H9 (cell line): Measurements from ENCODE around the gene TBC1D13. TPM values are rescaled to one million over a fixed set of nuclear protein-coding genes. Genes with fewer than 3 reads are reported as not detected.

ENCODE experiments used
- DNase-seq: peaks from one replicate; pipeline ENCODE4 v3.0.0-alpha.2; 2017
- H2AFZ ChIP-seq: one replicate; pipeline ENCODE4 v1.6.1; 2013; ENCODE audit warnings: mild to moderate bottlenecking, low read length, control low read depth, moderate library complexity
- H2AK5ac ChIP-seq: 2 replicates; pipeline ENCODE4 v1.6.1; 2013; ENCODE audit warnings: low read length, control low read depth, mixed read lengths; ENCODE audit not compliant: insufficient read length
- H2BK120ac ChIP-seq: one replicate; pipeline ENCODE4 v1.6.1; 2013; ENCODE audit warnings: low read depth, mild to moderate bottlenecking, low read length, control low read depth, inconsistent platforms; ENCODE audit not compliant: poor library complexity, severe bottlenecking
- H2BK12ac ChIP-seq: 2 replicates; pipeline ENCODE4 v1.6.1; 2013; ENCODE audit warnings: low read length, control low read depth, mixed read lengths, low read depth; ENCODE audit not compliant: insufficient read length
- H2BK15ac ChIP-seq: 2 replicates; pipeline ENCODE4 v1.6.1; 2013; ENCODE audit warnings: low read depth, low read length, control low read depth
- H2BK20ac ChIP-seq: one replicate; pipeline ENCODE4 v1.6.1; 2013; ENCODE audit warnings: low read depth, mild to moderate bottlenecking, low read length, control low read depth, inconsistent platforms; ENCODE audit not compliant: poor library complexity, severe bottlenecking
- H2BK5ac ChIP-seq: 2 replicates; pipeline ENCODE4 v1.6.1; 2013; ENCODE audit warnings: low read length, control low read depth, mixed read lengths; ENCODE audit not compliant: insufficient read length
- H3K14ac ChIP-seq: 2 replicates; pipeline ENCODE4 v1.6.1; 2013; ENCODE audit warnings: low read length, control low read depth; ENCODE audit not compliant: insufficient read depth
- H3K18ac ChIP-seq: 2 replicates; pipeline ENCODE4 v1.6.1; 2013; ENCODE audit warnings: low read depth, mild to moderate bottlenecking, mixed read lengths, low read length, control low read depth; ENCODE audit not compliant: insufficient read length
- H3K23ac ChIP-seq: 2 replicates; pipeline ENCODE4 v1.6.1; 2013; ENCODE audit warnings: low read length, control low read depth, mixed read lengths, low read depth; ENCODE audit not compliant: insufficient read length
- H3K23me2 ChIP-seq: 2 replicates; pipeline ENCODE4 v1.6.1; 2013; ENCODE audit warnings: low read depth, mild to moderate bottlenecking, mixed read lengths, low read length, control low read depth; ENCODE audit not compliant: insufficient read length, poor library complexity, severe bottlenecking
- H3K27ac ChIP-seq: 2 replicates; pipeline ENCODE4 v1.5.1; 2013; ENCODE audit warnings: low read length, control low read depth, mixed read lengths, low read depth; ENCODE audit not compliant: insufficient read length
- H3K27me3 ChIP-seq: 2 replicates; pipeline ENCODE4 v1.6.1; 2013; ENCODE audit warnings: low read length, control low read depth, inconsistent platforms; ENCODE audit not compliant: insufficient read depth
- H3K4ac ChIP-seq: 2 replicates; pipeline ENCODE4 v1.6.1; 2013; ENCODE audit warnings: low read depth, mild to moderate bottlenecking, control low read depth, inconsistent platforms, low read length, moderate library complexity
- H3K4me1 ChIP-seq: 2 replicates; pipeline ENCODE4 v1.6.1; 2013; ENCODE audit warnings: low read length, control low read depth, inconsistent platforms; ENCODE audit not compliant: insufficient read depth
- H3K4me2 ChIP-seq: 2 replicates; pipeline ENCODE4 v1.6.1; 2013; ENCODE audit warnings: low read length, control low read depth, mixed read lengths; ENCODE audit not compliant: insufficient read length, insufficient read depth
- H3K56ac ChIP-seq: 2 replicates; pipeline ENCODE4 v1.6.1; 2013; ENCODE audit warnings: low read depth, mild to moderate bottlenecking, mixed read lengths, low read length, control low read depth; ENCODE audit not compliant: insufficient read length
- H3K79me1 ChIP-seq: 2 replicates; pipeline ENCODE4 v1.6.1; 2013; ENCODE audit warnings: low read depth, mild to moderate bottlenecking, moderate library complexity, low read length, control low read depth, inconsistent platforms; ENCODE audit not compliant: insufficient read depth, poor library complexity, severe bottlenecking
- H3K79me2 ChIP-seq: 2 replicates; pipeline ENCODE4 v1.6.1; 2013; ENCODE audit warnings: low read length, control low read depth, inconsistent platforms; ENCODE audit not compliant: insufficient read depth
- H3K9ac ChIP-seq: 2 replicates; pipeline ENCODE4 v1.6.1; 2013; ENCODE audit warnings: low read length, control low read depth, mixed read lengths; ENCODE audit not compliant: insufficient read length; ENCODE audit errors: extremely low read depth
- H3K9me3 ChIP-seq: one replicate; pipeline ENCODE4 v1.6.1; 2013; ENCODE audit warnings: low read depth, low read length, inconsistent platforms; ENCODE audit not compliant: control insufficient read depth
- H3T11ph ChIP-seq: one replicate; pipeline ENCODE4 v1.6.1; 2013; ENCODE audit warnings: mild to moderate bottlenecking, low read length, control low read depth, inconsistent platforms
- H4K20me1 ChIP-seq: one replicate; pipeline ENCODE4 v1.6.1; 2013; ENCODE audit not compliant: control insufficient read depth, insufficient read length, insufficient read depth
- H4K5ac ChIP-seq: 2 replicates; pipeline ENCODE4 v1.6.1; 2013; ENCODE audit warnings: low read depth, mild to moderate bottlenecking, mixed read lengths, low read length, control low read depth; ENCODE audit not compliant: insufficient read length
- H4K8ac ChIP-seq: replicated peaks from 2 replicates; pipeline ENCODE4 v1.6.1; 2013; ENCODE audit warnings: low read length, control low read depth, mixed read lengths, low read depth; ENCODE audit not compliant: insufficient read length
- H4K91ac ChIP-seq: 2 replicates; pipeline ENCODE4 v1.6.1; 2013; ENCODE audit warnings: low read depth, mild to moderate bottlenecking, moderate library complexity, mixed read lengths, low read length, control low read depth; ENCODE audit not compliant: insufficient read length
- H3K27ac Mint-ChIP-seq, 3 experiments: 2 replicates in 2 of 3; 3 replicates in 1 of 3; pipeline ENCODE4 v1.8.0; 2020 to 2021; ENCODE audit warnings: mixed read lengths in 3 of 3, mild to moderate bottlenecking in 1 of 3, moderate library complexity in 1 of 3
- H3K27me3 Mint-ChIP-seq: 2 replicates; pipeline ENCODE4 v1.8.0; 2021; ENCODE audit warnings: low read depth, mild to moderate bottlenecking, moderate library complexity, mixed read lengths
- H3K36me3 Mint-ChIP-seq, 3 experiments: 2 replicates in 2 of 3; 3 replicates in 1 of 3; pipeline ENCODE4 v1.8.0; 2020 to 2021; ENCODE audit warnings: low read depth in 3 of 3, mixed read lengths in 3 of 3; ENCODE audit not compliant: insufficient read depth in 1 of 3
- H3K4me1 Mint-ChIP-seq, 2 experiments: 2 replicates each; pipeline ENCODE4 v1.8.0; 2020; ENCODE audit warnings: mixed read lengths in 2 of 2
- H3K4me3 Mint-ChIP-seq, 2 experiments: 2 replicates in 1 of 2; 3 replicates in 1 of 2; pipeline ENCODE4 v1.8.0; 2020 to 2021; ENCODE audit warnings: mild to moderate bottlenecking in 2 of 2, mixed read lengths in 2 of 2, moderate library complexity in 1 of 2
- H3K9me3 Mint-ChIP-seq, 2 experiments: 2 replicates in 1 of 2; 3 replicates in 1 of 2; pipeline ENCODE4 v1.8.0; 2020; ENCODE audit warnings: mild to moderate bottlenecking in 2 of 2, mixed read lengths in 2 of 2, moderate library complexity in 1 of 2
- WGBS: extraction: QIAGEN DNeasy Blood & Tissue Kit; methylation state at CpG from one replicate; pipeline ENCODE4 v1.1.7; 2013; ENCODE audit warnings: missing lambda C conversion rate, low lambda C conversion rate, mixed read lengths; ENCODE audit not compliant: insufficient read length; ENCODE audit errors: extremely low coverage; 5-methylcytosine and 5-hydroxymethylcytosine counted together
- total RNA-seq: library from RNA; stranded (reverse); gene quantifications from 2 replicates; pipeline ENCODE4 v1.2.1, GENCODE V29; 2021
- TF ChIP-seq, protein P1 (sequence below): fragments of 200-600 bp; sonication (generic); conservative IDR thresholded peaks from 3 replicates; pipeline ENCODE4 v1.8.0; 2021; ENCODE audit warnings: antibody characterized with exemption, mild to moderate bottlenecking

Gene TBC1D13
- total RNA-seq, 1 experiment from 2014 or later: 27.3 TPM

GRCh38 chr9:128836509-128837145 is 49.6 kb downstream of the TBC1D13 start:
- Mint-ChIP-seq H3K27me3 (no peaks in the 10 kb centered on the region), H3K36me3 (peaks cover 18 to 30% (median 24%) of the 10 kb centered on the region in 3 experiments; a peak in 6 of 7 replicates), H3K4me1 (no peaks in the 10 kb centered on the region), H3K9me3 (no peaks in the 10 kb centered on the region; a peak in 1 of 5 replicates), H3K27ac (no peak overlapping the region), H3K4me3 (no peak overlapping the region)
- DNase-seq: no peak
- Histone ChIP-seq H3K23ac (no peak overlapping the region), H3K4me2 (no peak overlapping the region), H4K91ac (no peak overlapping the region), H2AFZ (no peak overlapping the region), H3K27me3 (no peaks in the 10 kb centered on the region), H3K23me2 (no peaks in the 10 kb centered on the region), H3K14ac (no peak overlapping the region), H2BK15ac (no peak overlapping the region), H3K4ac (no peak overlapping the region), H4K20me1 (no peaks in the 10 kb centered on the region), H4K5ac (no peak overlapping the region), H3K9ac (no peak overlapping the region), H2BK5ac (no peak overlapping the region), H3K9me3 (no peaks in the 10 kb centered on the region), H3K27ac (no peak overlapping the region), H3K4me1 (no peaks in the 10 kb centered on the region), H3T11ph (no peak overlapping the region), H2BK20ac (no peak overlapping the region), H4K8ac (no peak overlapping the region), H2AK5ac (no peak overlapping the region), H2BK120ac (no peak overlapping the region), H3K79me1 (no peaks in the 10 kb centered on the region), H3K79me2 (no peaks in the 10 kb centered on the region), H3K56ac (no peak overlapping the region), H3K18ac (no peak overlapping the region), H2BK12ac (no peak overlapping the region)
- WGBS: no CpG with 5 or more reads among the region's 14 CpGs
- TF ChIP-seq, protein P1, sequence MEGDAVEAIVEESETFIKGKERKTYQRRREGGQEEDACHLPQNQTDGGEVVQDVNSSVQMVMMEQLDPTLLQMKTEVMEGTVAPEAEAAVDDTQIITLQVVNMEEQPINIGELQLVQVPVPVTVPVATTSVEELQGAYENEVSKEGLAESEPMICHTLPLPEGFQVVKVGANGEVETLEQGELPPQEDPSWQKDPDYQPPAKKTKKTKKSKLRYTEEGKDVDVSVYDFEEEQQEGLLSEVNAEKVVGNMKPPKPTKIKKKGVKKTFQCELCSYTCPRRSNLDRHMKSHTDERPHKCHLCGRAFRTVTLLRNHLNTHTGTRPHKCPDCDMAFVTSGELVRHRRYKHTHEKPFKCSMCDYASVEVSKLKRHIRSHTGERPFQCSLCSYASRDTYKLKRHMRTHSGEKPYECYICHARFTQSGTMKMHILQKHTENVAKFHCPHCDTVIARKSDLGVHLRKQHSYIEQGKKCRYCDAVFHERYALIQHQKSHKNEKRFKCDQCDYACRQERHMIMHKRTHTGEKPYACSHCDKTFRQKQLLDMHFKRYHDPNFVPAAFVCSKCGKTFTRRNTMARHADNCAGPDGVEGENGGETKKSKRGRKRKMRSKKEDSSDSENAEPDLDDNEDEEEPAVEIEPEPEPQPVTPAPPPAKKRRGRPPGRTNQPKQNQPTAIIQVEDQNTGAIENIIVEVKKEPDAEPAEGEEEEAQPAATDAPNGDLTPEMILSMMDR: no peak
